CD4-positive, alpha-beta T cell treated with Interleukin-21 for 1 hour (primary cell): ENCODE results near the gene RBM19.
"Not testable (repeated sequence)": the region's sequence is repeated elsewhere in the genome, so short reads cannot be mapped to it uniquely, and the experiment has no call there.

Source experiments
- DNase-seq: peaks from one replicate; pipeline ENCODE4 v3.0.0-alpha.2; 2020

RBM19 gene, protein sequence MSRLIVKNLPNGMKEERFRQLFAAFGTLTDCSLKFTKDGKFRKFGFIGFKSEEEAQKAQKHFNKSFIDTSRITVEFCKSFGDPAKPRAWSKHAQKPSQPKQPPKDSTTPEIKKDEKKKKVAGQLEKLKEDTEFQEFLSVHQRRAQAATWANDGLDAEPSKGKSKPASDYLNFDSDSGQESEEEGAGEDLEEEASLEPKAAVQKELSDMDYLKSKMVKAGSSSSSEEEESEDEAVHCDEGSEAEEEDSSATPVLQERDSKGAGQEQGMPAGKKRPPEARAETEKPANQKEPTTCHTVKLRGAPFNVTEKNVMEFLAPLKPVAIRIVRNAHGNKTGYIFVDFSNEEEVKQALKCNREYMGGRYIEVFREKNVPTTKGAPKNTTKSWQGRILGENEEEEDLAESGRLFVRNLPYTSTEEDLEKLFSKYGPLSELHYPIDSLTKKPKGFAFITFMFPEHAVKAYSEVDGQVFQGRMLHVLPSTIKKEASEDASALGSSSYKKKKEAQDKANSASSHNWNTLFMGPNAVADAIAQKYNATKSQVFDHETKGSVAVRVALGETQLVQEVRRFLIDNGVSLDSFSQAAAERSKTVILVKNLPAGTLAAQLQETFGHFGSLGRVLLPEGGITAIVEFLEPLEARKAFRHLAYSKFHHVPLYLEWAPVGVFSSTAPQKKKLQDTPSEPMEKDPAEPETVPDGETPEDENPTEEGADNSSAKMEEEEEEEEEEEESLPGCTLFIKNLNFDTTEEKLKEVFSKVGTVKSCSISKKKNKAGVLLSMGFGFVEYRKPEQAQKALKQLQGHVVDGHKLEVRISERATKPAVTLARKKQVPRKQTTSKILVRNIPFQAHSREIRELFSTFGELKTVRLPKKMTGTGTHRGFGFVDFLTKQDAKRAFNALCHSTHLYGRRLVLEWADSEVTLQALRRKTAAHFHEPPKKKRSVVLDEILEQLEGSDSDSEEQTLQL

DNA sequence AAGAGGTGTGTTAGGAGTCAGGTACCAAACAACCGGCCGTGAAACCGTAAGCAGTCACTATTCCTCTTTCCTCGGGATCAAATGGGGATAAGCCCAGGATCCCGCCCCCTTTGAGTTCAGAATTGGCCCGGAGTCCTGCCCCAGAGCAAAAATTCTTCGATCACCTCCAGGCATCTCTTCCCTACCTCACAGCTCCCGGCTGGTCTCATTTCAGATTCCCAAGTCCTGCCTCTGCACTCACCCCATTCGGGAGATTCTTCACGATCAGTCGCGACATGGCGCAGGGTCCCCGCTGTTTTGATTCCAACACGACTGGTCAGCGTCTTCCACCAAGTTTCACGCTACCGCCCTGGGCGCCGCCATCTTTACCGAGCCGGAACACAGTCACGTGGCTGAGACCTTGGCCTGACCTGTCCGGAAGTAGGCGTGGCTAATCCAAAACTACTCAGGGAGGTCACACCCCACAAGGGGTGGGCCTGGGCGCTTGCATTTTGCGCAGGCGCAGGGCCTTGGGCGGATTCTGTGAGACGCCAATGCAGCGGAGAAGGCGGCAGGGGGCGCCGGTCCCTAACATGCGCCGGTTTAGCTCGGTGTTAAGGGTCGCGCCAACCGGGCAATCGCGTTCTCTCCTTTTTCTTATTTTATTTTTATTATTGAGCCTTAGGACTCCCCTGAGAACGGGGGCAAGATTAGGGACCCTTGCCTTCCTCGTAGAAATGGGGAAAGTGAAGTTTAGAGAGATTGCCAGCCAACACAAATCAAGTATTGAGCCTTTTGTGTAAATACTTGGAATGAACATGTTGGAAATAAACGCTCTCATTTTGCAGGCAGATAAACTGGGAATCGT is at the start of gene RBM19:
RBM19 (minus strand) TSS at position 375 of the 847 bp plus-strand sequence; CDS start at position 277, 98 bp downstream.
- DNase-seq: peak; percentile 98

DNA sequence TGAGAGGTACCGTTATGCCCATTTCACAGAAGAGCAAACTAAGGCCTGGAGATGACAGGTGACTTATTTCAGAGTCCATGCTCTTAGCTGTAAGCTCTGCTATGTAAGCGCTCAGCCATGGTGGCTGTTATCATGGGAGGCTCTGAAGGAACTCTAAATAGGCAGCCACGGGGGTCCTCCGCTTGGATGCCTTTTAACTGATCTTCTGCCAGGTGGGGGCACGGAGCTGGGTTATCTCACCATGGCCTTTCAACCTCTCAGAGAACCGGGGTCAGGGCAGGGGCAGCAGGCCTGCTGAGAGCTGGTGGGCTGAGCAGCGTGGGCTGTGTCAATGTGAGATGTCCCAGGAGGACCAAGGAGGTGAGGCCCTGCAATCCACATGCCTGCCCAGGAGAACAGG is 49.7 kb upstream of the RBM19 start:
- DNase-seq: no peak

DNA sequence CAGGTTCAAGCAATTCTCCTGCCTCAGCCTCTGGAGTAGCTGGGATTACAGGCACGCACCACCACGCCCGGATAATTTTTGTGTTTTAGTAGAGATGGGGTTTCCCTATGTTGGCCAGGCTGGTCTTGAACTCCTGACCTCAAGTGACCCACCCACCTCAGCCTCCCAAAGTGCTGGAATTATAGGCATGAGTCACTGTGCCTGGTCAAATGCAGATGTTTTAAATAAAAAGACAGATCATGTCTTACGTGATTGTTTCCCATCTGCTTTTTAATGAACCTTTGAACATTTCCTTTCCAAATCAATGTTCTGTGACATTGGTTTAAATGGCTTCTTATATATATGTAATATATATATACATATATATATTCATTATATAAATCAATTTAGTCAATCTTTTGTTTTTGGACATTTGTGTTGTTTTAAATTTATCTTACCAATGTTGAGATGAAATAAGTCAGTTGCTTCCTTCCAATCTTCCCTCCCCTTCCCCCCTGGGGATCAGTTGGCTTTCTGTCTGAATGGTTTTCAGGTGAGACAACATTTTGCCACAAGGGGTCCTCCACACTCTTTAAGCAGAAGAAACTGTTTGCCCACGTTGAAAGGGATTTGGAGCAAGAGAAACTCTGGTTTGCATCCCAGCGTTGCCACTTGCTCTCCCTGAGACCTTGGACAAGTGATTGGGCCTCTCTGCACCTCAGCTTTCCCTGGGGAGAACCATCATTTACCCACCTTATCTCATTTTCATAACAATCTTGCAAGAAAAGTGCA is 47.6 kb upstream of the RBM19 start:
- no peak for DNase-seq

DNA sequence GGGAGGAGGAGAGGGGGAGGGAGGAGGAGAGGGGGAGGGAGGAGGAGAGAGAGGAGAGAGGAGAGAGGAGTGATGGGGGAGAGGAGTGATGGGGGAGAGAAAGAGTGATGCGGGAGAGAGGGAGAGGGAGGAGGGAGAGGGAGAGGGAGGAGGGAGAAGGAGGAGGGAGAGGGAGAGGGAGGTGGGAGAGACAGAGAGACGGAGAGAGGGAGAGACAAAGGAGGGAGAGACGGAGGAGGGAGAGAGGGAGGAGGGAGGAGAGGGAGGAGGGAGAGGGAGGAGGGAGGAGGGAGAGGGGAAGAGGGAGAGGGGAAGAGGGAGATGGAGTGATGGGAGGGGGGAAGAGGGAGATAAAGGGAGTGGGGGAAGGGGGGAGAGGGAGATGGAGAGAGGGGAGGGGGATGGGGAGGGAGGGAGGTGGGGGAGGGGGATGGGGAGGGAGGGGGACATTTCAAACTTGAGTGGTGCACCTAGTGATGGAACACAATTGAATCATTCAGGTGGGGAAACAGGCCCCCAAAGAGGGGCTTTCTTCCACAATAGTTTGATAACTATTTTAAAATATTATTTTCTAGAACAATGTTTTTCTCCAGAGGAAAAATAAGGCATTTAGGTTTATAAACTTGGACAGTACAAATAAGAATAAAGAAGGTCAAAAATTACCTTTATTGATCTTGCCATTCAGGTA is 46.8 kb upstream of the RBM19 start:
- DNase-seq: no peak

DNA sequence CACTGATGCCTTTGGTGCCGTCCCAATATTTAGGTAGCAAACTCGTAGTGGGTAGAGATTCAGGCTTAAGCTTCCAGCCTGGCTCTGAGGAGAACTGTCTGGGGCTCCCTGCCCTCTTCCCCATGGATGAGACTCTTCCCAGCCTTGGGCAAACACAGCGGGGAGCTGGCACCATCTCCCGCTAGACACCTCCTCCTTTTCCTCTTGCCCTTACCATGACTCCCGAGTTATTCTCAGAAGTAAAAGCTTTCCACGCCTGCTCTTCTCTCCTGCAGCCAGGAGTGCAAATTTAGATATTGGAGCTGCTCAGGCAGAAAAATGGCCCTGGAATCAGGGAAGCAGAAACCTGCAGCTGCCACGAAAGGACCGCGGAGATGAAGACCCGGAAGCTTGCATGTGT is 45.6 kb upstream of the RBM19 start:
- no peak for DNase-seq

DNA sequence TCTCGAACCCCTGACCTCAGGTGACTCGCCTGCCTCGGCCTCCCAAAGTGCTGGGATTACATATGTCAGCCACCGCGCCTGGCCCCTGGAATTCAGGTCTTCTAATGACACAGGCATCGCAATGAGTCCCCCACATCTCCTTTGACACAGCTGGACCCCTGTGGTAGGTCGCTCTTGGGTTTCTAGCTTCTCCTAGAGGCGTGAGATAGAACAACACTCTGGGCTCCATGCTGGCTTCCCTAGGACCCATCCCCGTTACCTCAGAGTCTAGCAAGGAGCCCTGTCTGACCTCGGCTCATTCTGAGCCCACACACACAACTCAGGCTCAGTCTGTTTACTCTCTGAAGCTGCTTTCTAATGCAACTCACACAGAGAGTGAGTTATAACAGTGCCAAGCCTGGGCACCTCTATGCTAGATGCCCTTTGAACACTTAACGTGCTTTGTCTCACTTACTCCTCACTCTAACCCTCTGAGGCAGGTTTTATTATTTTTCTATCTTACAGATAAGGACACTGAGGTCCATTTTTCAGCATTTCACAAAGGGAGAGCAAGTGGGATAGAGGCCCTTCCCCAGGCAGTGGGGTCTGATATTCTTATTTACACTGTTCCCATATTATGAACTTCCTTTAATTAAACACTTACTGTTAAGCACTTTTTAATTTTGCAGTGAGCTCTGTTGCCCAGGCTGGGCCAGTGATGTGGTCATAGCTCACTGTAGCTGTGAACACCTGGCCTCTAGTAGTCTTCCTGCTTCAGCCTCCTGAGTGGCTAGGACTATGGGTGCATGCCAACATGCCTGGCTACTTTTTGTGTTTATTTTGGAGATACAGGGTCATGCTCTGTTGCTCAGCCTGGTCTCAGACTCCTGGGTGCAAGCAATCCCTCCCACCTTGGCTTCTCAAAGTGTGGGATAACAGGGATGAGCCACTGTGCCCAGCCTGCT is 40.6 kb upstream of the RBM19 start:
- no peak for DNase-seq

DNA sequence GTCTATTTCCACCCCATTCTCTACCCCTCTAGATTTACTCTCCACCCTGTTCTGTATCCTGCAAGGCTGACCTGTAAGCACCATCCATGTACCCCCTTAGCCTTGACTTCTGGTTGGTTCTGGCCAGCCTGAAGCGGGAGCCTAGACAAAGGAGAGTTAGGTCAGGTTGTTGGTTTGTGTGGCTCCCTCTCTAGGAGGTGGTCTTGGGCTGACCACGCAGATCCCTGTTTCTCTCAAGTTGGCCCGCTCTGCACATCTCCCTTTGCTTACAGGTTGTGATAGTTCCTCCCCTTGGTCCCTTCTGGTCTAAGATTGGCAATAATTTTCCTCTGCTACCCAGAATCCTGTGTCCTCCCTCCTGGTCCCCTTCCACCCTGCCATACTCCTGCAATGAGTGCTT is 38.3 kb upstream of the RBM19 start:
- DNase-seq: no peak

DNA sequence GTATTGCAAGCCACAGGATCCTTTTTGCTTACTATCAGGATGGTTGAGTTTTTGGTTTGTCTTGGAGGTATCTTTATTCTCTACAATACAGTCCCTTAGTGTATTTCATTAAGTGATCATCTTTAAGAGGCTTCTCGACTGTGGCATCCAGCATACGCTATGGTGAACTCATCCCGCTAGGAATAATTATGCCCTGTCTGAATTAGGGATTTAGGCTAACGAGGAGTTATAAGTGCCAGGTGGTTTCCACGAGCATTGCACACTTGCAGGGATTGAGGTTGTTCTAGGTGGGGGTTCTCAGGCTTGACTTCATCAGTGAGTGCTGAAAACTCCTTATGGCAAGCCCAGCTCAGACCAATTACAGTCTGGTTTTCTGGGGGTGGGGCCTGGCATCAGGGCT is 37.2 kb upstream of the RBM19 start:
- DNase-seq: no peak

DNA sequence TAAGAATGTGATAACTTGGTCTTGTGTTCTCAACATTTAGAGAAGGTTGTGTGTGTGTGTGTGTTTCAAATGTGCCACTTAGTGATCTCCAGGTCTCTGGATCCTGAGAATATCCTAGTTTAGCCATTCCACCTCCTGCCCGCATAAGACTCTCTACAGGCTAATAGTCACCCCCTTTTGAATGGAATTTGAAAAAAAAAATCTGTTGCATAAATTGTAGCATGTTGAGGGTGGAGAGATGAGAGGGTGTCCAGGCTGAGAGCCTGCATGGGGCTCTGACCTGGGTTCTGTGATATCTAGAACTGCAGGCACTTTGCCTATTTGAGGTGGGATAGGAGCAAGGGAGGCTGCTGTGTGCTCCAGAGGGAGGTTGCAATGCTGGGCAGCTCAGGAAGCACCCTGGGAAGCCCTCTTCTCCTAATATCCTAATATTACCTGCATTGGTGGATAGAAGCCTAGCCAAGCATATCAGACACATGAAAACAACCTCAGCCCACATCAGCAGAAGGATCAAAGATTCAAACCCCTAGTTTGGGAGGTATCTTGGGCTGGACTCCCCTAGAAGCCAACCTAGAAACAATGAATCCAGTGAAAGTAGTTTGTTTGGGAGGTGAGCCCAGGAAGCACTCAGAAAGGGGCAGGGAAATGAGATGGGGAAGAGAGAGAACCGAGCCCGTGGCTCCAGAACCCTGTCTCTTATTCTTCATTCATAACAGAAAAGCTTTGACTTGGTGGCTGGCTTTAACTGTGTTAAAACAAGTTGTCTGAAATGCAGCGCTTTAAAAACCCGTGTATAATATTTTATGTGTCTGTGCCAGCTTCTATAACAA is 35.6 kb upstream of the RBM19 start:
- no peak for DNase-seq

DNA sequence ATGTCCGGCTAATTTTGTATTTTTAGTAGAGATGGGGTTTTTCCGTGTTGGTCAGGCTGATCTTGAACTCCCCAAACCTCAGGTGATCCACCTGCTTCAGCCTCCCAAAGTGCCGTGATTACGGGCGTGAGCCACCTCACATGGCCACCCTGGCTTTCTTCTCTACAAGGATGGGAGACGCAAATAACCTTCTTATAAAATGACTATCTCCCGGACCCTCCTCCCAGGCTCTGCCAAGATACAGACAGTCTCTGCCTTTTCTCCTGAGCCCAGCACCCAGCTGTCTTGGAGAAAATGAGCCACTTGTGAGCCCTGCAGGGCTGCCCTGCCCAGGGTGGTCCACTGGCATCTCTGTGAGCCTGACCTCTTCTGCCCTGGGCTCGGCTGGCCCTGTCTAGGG is 34.7 kb upstream of the RBM19 start:
- DNase-seq: no peak

DNA sequence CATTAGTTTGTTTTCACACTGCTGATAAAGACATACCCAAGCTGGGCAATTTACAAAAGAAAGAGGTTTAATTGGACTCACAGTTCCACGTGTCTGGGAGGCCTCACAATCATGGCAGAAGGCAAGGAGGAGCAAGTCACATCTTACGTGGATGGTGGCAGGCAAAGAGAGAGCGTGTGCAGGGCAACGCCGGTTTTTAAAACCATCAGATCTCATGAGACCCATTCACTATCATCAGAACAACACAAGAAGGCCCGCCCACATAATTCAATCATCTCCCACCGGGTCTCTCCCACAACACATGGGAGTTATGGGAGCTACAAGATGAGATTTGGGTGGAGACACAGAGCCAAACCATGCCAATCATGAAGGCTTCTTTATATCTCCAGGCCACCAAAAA is 34.1 kb upstream of the RBM19 start:
- not testable (repeated sequence) for DNase-seq

DNA sequence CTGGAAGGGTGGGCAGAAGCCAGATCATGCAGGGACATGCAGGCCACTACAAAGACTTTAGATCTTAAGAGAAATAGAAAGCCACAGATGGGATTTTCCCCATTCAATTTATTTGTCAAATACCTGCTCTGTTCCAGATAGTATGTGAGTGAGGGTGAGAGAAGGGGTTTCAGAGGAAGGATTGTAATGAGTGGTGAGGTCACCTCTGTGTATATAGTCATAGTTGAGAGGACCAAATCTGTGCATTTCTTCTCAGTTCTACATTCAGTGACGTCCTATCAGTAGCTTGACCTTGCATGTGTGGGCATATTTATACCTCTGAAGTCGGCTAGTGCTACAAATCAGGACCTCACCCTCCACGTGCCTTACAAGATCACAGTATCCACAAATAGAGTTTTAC is 31.2 kb upstream of the RBM19 start:
- no peak for DNase-seq

DNA sequence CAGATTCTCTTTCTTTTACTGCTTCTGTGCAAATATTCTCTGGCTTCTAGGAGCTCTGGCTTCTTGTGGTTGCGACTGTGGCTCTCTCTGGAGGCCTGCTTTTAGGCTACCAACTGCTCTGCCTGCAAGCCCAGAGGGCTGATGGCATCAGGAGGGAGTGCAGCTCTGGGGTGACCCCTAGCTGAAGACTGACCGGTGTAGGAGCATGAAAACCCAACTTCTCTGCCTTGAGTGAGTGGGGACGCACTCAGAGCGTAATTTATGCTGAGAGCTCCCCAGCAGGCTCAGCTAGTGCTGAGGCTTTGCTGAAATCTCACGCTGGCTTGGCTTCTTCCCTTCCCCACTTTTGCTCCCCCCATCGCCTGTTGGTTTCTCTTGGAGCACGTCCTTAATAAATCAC is 29.9 kb upstream of the RBM19 start:
- DNase-seq: no peak

DNA sequence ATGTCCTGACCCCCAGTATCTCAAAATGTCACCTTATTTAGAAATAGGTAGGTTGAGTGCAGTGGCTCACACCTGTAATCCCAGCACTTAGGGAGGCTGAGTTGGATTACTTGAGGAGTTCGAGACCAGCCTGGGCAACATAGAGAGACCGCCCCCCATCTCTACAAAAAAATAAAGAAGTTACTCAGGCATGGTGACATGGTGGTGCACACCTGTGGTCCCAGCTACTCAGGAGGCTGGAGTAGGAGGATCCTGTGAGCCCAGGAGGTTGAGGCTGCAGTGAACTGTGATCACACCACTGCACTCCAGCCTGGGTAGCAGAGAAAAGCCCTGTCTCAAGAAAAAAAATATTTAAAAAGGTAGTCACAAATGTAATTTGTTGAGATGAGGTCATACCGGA is 27.9 kb upstream of the RBM19 start:
- DNase-seq: no peak

DNA sequence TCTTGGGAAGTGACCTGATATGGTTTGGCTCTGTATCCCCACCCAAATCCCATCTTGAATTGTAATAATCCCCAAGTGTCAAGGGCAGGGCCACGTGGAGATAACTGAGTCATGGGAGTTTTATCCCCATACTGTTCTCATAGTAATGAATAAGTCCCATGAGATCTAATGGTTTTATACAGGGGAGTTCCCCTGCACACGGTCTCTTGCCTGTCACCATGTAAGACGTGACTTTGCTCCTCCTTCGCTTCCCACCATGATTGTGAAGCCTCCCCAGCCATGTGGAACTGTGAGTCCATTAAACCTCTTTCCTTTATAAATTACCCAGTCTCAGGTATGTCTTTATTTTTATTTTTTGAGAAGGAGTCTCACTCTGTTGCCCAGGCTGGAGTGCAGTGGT is 26.6 kb upstream of the RBM19 start:
- not testable (repeated sequence) for DNase-seq

DNA sequence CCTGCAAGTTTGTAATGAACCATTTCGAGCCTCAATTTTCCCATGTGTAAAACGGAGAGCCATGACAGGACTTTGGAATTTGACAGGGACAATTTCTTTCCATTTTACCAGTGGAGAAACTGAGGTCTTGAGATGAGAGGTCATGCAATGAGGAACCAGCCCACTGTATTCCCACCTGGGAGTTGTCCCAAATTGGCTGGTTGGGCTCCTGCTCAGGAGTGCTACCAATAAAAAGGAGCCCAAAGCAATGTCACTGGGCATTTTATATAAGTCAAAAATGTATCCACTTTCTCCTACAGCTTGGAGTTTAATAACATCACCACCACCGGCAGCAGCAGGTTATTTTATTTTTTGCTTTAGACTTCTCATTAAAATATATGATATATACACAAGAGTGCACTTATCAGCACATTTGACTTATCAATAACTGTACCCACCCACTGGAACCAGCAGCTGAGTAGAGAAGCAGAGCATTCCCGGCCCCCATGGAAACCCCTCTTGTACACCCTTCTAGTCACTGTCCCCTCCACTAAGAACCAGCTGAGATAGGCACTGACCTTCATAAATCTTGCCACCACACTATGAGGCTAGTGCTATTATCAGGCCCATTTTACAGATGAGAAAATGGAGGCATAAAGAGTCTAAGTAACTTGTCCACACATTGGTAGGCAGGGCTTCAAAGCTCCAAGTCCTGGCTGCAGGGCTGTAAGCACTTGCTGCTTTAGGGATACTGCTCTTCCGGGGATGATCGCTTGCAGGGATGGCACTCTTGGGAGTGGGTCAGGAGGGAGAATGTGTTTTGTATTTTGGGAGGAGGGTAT is 25.3 kb upstream of the RBM19 start:
- DNase-seq: no peak

DNA sequence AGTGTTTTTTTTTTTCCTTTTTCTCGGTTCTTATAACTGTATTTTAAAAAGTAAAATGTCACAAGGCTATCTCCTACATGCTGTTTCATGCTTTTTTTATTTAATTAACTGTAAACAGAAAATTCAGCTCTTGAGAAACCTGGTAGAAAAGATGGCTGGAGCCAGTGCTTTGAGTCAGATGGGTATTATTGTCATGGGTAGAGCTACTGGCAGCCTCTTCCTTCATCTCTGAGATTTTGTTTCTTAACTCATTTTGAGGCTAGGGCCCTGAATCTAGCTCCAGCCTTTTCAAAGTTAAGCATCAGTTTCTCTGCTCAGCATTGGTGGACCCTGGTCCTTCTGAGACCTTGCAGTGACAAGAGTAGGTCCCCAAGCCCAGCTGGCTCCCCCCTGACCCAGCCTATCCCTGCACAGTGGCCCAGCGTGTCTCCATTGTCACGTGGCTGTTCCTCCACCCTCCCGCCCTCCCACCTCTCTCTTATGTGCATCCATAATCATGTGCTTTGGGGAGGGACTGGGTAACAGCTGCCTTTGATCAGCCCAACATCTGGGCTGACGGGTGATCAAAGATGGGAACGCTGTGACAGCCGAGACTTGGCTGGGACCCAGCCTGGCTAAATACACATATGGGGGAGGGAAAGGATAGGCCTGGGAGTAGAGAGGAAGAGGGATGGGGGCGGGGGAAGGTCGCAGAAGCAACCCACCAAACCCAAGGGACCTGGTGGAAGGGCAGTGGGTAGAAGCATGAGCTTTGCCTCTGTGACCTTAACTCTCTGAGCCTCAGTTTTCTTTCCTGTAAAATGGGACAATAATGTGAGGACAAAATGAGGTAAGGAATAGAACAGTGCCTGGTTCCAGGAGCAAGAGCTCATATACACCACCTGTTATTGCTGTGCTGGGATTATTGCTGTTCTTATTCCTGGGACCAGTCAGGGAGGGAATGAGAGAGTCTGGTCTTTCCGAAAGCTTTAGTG is 24.4 kb upstream of the RBM19 start:
- DNase-seq: no peak
